ENCODE results near the gene SLC7A7.
"Not testable (repeated sequence)": the region's sequence is repeated elsewhere in the genome, so short reads cannot be mapped to it uniquely, and the experiment has no call there.

SLC7A7 gene

DNA sequence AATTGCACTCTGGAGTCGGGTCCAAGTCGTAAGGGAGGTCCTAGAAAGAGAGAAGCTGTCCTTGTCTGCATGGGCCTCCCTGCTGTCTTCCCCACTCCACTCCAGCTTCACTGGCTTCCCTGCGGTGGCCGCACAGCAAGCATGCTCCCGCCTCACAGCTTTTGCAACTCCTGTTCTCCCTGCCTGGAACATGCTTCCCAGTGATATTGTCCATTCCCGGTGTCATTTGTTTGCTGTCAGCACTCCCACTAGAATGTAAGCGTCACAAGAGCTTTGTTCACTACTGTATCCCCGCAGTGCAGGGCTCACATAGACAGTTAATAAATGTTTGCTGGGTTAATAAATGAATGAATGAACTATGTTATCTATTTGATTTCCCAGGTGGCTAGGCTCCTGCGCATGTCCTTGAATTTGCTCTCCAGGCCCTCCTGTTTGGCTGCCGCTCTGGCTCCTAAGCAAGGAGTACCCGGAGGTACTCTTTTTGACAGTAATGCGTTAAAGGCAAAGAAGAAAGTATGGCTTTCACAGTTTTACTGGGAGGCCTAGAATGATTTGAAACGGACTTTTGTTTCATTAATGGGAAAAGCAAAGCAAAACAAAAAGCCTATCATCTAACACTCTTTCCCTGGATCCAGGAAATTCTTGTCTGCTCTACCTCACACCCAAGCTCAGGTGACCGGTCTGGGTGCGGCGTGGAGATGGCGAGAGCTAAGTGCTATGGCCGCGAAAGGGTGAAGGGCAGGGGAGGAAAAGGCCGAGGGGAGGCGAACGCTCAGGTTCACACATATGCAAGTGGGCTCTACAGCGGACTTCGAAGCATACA, 6.2 kb upstream of the SLC7A7 start:
- no peak for DNase-seq (ENCODE audit: low read depth, low spot score)

DNA sequence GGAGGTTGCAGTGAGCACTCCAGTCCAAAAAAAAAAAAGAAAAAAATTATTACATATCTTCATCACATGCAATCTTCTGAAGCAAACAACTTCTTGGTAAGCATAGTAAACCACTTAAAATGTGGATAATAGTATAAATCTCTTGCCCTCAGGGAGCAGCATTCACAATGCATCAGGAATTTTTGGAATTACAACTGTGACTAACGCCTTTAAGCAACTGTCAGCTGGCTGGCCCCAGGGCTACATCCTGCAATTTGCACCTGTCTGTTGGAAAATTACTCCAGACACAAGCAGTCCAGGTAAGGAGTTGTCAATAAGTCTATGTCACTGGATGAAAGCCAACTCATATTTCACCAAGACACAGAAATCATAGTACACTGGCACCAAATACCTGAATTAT, 5.5 kb upstream of the SLC7A7 start:
- no peak for DNase-seq (ENCODE audit: low read depth, low spot score)

DNA sequence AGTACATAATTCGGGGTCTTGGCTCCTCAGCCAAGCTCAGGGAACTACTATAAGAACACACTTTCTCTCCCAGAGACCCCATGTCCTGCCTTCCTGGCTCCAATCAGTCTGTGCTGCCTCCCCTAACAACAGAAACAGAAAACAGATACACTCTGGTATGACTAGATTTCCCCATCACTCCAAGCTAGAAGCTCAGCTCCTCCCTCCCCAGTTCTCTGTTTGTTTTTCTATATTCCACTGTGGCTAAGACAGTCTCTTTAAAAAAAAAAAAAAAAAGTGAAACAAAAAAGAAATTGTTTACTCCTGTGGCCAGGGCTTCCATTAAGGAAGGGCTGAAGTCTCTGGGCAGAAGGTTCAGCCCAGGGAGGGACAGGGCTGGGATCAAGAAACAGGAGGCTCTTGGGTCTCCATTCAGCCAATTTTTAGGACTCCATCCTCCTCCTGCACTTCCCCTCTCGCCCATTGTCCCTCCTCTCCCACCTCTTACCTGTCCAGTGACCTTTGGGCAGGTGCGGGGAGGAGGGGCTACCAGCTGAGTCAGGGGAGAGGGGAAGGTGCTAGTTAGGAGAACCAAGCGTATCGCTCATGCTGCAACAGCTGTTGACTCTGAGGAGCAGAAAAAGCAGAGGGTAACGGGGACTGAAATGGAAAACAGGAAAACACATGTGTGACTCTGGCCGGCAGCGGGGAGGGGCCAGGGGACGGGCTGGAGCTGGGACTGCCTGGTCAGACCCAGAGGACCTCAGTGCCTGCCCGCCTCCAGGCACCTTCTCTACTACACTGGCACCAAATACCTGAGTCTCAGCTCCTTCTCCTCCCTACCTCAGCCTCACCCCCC, 4.1 kb upstream of the SLC7A7 start:
- no peak for DNase-seq (ENCODE audit: low read depth, low spot score)

DNA sequence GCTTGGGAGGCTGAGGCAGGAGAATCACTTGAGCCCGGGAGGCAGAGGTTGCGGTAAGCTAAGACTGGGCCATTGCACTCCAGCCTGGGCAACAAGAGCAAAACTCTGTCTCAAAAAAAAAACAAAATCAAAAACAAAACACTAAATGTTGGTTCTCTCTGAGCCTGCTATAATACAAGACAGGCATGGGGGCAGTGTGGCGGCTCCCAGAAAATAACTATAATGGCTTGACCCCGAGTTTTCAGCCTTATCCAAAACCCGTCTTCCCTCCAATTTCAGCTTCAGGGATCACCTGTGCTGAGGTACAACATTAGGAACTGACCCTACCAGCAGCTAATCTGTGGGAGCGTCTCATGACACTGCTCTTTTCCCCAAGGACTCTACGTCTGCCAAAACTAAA, 862 bp downstream of the SLC7A7 start:
- no peak for DNase-seq (ENCODE audit: low read depth, low spot score)

DNA sequence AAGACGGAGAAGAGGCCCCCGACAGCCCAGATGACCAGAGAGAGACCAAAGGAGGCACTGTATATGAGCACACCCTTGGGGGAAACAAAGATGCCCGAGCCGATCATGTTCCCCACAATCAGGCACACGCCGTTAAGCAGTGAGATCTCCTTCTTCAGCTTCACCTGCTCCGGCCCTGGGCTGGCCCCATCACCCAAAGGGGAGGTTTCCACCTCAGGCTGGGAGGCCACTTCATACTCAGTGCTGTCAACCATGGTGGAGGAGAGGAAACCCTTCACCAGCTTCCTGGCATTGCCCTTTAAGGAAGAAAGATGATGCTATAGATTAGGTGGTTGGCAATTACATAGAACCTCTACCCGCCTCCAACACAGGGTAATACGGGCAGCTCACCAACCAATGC, 2.1 kb downstream of the SLC7A7 start:
- no peak for DNase-seq (ENCODE audit: low read depth, low spot score)

DNA sequence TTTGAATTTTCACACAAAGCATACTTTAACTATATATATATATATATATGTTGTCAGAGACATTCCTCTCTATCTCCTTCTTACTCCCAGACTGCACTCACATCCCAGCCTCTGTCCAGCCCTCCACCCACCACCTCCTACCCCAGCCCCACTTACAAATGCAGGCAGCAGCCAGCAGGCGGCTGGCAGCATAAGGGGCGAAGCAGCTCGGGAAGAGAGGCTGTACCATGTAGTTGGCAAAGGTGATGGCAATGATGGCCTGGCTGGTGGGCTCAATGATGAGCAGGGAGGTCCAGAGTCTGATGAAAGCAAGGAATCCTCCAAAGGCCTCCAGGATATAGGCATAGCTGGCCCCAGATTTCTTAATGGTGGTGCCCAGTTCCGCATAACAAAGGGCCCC, 2.5 kb downstream of the SLC7A7 start:
- no peak for DNase-seq (ENCODE audit: low read depth, low spot score)

DNA sequence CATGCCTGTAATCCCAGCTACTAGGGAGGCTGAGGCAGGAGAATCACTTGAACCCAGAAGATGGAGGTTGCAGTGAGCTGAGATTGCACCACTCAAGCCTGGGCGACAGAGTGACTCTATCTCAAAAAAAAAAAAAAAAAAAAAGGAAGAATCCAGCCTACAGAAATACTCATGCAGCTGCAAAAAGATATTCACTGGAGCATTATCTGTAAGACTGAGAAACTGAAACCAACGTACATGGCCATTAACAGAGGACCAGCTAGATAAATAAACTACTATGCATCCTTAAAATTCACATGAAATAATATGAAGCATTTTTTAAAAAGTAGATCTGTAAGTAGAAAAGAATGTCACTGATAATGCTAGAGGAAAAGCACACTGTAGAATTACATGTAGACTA, 3.5 kb downstream of the SLC7A7 start:
- DNase-seq (ENCODE audit: low read depth, low spot score) = no peak

DNA sequence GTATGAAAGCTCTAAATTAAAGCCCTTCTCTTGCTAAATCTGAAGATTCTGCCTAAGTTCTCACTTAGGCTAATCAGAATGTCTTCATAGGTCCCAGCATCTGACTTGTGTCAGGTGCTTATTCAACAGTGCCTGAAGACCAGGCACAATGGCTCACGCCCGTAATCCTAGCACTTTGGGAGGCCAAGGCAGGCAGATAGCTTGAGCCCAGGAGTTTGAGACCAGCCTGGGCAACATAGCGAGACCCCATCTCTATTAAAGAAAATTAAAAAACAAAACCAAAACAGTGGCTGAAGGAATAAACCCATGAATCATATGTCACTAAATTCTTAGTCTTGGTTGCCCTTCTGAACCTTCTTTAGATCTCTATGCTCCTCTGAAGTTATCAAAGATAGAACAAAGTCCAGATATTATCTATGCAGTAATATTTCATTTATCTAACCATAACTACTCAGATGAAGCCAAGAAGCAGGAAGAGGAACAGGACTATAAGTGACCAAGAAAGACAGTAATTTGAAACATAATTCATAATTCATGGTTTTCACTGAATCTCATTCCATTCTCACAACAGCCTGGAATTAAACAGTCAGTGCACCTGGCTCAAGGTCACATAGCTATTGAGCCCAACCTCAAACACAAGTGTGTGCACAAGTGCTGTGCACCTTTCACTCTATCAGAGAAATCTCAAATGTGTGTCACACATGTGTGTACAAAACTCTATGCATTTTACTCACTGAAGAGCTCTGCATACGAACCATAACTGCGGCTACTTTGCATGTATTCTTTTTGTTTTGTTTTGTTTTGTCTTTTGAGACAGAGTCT, 6.6 kb downstream of the SLC7A7 start:
- no peak for DNase-seq (ENCODE audit: low read depth, low spot score)

DNA sequence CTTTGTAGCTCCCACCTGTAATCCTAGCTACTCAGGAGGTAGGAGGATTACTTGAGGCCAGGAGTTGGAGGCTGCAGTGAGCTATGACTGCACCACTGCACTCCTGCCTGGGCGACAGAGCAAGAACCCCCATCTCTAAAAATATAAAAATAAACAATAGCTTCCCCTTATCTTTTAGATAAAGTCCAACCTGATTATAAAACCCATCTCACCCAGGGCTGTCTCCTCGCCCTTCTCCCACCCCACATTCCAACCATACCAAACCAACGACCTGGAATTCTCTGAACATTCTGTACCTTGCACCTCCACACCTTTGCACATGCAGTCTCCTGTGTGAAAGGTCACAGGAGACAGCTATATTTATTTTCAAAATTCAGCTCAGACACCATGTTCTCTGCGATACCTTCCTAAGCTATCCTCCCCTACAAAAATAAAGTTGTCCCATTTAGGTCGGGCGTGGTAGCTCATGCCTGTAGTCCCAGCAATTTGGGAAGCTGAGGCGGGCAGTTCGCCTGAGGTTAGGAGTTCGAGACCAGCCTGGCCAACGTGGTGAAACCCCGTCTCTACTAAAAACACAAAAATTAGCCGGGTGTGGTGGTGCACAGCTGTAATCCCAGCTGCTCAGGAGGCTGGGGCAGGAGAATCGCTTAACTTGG, 7.7 kb downstream of the SLC7A7 start:
- DNase-seq (ENCODE audit: low read depth, low spot score) = no peak

DNA sequence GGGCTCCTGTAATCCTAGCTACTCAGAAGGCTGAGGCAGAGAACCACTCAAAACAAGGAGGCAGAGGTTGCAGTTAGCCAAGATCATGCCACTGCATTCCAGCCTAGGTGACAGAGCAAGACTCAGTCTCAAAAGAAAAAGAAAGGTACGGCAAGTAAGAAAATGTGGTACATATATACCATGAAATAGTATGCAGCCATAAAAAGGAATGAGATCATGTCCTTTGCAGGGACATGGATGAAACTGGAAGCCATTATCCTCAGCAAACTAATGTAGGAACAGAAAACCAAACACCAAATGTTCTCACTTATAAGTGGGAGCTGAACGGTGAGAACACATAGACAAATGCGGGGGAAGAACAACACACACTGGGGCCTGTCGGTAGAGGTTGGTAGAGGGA, 10.0 kb downstream of the SLC7A7 start:
- not testable (repeated sequence) for DNase-seq (ENCODE audit: low read depth, low spot score)

DNA sequence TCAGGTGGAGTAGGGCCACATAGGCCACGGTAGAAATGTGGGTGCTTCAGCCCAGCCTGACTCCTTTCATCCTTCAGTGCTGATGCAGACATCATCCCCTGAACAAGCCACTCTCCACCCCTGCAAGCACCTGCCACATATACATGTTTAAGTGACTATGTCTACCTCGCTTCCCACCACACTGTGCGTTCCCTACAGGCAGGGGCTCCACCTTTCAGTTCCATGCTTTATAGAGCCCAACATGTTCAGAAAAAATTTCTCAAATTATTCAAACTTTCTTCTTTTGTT, 11.6 kb downstream of the SLC7A7 start:
- no peak for DNase-seq (ENCODE audit: low read depth, low spot score)

DNA sequence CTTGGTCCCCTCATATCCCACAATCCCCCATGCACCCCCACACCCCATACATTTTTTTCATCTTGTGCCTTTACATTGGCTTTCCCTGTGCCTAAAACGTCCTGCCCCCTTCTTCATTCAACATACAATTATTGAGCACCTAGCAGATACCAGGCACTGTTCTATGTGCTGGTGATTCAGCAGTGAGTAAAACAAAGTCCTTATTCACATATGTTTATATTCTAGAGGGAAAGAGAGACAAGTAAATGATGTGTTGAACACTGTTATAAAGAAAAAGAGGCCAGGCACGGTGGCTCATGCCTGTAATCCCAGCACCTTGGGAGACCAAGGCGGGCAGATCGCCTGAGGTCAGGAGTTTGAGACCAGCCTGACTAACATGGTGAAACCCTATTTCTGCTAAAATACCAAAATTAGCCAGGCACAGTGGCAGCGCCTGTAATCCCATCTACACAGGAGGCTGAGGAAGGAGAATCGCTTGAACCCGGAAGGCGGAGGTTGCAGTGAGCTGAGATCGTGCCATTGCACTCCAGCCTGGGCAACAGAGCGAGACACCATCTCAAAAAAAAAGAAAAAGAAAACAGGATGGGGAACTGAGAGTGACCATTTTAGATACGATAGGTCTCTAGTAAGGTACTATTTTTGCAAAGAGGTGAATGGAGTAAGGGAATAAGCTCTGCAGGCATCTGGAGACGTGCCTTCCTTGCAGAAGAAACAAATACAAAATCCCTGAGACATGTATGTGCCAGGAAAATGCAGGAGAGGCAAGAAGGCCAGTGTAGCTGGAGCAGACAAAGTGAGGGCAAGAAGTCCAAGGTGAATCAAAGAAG, 12.2 kb downstream of the SLC7A7 start:
- no peak for DNase-seq (ENCODE audit: low read depth, low spot score)

DNA sequence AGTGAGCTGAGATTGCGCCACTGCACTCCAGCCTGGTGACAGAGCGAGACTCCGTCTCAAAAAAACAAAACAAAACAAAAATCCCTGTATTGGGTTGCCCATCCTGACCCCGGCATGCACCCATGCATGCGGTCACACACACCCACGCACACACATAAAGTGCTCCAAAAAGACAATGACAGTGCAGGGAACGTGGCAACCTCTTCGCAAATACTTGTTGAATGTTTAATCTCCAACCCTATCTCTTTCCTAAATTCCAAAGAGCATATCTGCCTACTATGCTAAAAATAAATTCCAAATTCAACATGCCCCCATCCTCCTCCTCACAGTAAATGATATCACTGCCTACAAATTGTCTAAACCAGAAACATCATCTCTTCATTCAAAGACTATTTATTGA, 13.5 kb downstream of the SLC7A7 start:
- DNase-seq (ENCODE audit: low read depth, low spot score) = no peak

DNA sequence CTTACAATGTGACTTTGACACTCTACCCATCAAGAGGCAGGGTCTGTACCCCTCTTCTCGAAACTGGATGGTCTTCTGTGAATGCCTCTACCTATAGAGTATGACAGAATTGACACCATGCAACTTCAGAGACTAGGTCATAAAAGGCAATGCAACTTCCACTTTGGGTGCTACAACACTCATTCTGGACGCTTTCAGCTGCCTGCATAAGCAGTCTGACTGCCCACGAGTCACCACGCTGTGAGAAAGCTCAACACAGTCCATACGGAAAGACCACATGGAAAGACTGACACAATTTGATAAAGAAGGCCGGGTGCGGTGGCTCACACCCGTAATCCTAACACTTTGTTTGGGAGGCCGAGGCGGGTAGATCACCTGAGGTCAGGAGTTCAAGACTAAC, 14.9 kb downstream of the SLC7A7 start:
- no peak for DNase-seq (ENCODE audit: low read depth, low spot score)

DNA sequence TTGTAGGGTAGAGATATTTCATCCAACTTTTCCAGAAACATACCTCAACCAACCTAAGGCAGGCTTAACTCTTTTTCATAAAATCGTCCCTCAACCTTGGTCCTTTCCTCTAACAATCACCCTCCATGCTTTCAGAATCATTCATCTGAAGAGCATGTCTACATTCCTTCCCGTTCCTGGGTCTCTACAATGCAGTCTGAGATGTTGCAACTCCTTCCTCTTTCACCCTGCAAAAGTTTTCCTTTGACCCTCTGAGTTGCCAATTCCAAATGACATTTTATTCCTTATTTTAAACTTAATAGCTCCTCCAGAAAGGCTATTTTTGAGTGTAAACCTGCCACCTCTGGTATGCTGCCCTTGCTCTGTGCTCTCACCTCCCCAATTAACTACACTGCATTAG, 16.7 kb downstream of the SLC7A7 start:
- DNase-seq (ENCODE audit: low read depth, low spot score) = no peak

DNA sequence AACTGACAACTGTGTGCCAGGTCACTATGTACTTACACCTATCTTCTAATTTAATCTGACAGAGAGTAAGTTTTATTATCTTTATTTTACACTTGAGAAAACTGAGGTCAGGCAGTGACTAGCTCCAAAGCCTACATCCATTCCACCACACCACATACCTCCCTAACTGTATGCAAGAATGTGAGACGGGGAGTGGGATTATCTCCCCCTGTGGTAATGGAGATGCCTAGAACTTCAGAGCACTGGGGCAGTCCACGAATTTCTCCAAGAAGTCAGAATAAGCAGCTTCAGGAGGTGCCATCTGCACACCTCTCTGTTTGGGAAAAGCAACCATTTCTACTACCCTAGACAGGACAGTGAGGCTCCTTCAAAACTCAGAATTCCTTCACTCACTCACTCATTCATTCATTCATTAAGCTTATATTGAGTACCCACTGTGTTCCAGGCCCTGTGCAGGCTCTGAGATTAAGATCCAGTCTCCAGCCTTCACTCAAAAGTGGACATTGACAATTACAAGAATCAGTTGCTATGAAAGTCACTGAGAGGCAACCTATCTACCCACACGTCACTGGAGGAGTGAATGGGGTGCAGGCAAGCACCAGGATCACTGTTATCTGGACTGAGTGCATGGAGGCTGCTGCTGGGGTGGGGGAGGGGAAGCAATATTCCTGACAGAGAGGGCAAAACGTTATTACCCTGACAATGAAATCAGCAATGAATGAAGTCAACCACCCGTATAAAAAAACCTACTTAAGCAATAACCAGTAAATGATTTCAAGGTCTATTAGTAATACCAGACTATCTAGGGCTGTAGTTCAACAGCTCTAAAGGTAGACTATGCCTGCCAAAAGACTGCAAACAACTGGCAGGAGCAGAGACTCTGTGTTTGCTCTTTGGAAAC, 18.0 kb downstream of the SLC7A7 start:
- no peak for DNase-seq (ENCODE audit: low read depth, low spot score)

DNA sequence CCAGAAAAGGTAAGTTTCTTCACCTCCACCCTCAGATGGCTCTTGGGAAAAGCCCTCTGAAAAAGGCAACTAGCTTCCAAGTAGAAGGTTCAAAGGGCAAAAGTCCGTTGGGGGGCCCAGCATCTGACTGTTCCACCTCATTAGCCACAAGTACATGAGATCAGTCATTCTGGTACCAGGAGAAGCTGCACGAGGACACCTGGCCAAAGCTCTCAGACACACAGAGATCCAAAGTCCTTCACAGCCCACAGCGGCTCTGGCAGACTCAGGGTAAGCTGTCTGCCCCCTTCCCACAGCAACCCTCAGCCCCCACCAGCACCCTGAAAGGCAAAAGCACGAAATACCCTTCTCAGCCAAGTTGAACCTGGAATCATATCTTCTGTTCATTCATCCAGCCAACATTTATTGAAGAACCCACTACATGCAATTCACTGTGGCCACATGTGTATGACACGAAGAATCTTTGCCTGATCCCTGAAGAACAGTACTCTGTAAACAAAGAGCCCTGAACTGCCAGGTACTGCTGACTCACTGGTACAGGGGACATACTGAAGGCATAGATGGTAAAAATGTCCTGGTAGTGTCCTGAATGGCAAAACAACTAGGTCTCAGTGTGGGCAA, 19.0 kb downstream of the SLC7A7 start:
- no peak for DNase-seq (ENCODE audit: low read depth, low spot score)

DNA sequence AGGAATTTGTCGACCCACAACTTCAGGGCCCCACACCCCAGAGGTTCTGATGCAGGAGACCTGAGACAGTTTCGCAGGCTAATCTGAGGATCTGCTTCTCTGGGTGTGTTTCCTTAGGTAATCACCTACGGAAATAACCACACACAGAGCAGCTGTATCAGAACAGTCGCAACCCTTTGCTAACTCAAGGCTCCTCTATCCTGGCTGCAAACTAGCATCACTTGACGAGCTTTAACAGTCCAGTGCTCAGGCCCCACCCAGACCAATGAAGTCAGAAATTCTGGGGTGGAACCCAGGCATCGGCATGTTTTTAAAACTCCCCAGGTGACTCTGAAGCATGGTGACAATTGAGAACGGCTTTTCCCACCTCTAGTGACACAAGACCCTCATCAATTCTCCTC, 20.7 kb downstream of the SLC7A7 start:
- no peak for DNase-seq (ENCODE audit: low read depth, low spot score)

DNA sequence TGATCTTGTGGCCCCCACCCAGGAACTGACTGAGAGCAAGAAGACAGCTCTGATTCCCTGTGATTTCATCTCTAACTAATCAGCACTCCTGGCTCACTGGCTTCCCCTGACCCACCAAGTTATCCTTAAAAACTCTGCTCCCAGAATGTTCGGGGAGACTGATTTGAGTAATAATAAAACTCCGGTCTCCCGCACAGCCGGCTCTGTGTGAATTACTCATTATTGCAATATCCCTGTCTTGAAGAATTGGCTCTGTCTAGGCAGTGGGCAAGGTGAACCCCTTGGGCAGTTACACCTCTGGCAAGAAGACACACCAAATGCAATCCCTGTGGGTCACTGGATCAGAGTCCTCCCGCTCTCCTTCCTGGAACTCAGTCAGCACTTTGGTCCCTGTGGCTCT, 21.3 kb downstream of the SLC7A7 start:
- no peak for DNase-seq (ENCODE audit: low read depth, low spot score)

DNA sequence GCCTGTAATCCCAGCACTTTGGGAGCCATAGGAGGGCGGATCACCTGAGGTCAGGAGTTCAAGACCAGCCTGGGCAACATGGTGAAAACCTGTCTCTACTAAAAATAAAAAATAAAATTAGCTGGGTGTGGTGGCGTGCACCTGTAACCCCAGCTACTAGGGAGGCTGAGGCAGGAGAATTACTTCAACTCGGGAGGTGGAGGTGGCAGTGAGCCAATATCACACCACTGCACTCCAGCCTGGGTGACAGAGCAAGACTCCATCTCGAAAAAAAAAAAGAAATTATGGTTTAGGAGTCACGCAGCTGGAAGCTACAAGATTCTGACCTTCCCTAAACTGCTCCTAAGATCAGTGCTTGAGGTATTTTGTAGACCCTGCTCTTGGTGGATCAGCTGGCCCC, 21.7 kb downstream of the SLC7A7 start:
- not testable (repeated sequence) for DNase-seq (ENCODE audit: low read depth, low spot score)
